B cell (primary cell): ENCODE results near the gene S100A7. TPM values are rescaled to one million over a fixed set of nuclear protein-coding genes. Genes with fewer than 3 reads are reported as not detected.

ENCODE experiments used
- ATAC-seq: fragments of 200-7000 bp; cut with Tn5 transposase; one replicate; pipeline ENCODE4 v1.10.0; 2021; ENCODE audit warnings: low read depth, mild to moderate bottlenecking, moderate number of reproducible peaks, moderate library complexity
- CTCF ChIA-PET: fragments of 350-600 bp; sonication (Branson Sonifier 250); formaldehyde crosslinking; loops from one replicate; lab custom pipeline; 2021; ENCODE audit warnings: antibody characterized with exemption, inconsistent platforms; lab: Charles Lee
- POLR2A ChIA-PET: fragments of 350-600 bp; sonication (Branson Sonifier 250); formaldehyde crosslinking; loops from one replicate; lab custom pipeline; 2021; ENCODE audit warnings: antibody characterized with exemption; lab: Charles Lee
- DNase-seq: peaks from one replicate; pipeline ENCODE4 v3.0.0; 2013
- H2AFZ ChIP-seq: 2 replicates; pipeline ENCODE4 v1.6.1; 2012; ENCODE audit warnings: mild to moderate bottlenecking, low read depth, low read length; ENCODE audit not compliant: insufficient read depth, poor library complexity, severe bottlenecking
- H3K27ac ChIP-seq, 2 donors: 1 replicate in 1 of 2; 2 replicates in 1 of 2; pipeline ENCODE4 v1.5.1; 2012 to 2013; ENCODE audit warnings: low read length in 2 of 2, mild to moderate bottlenecking in 2 of 2, moderate library complexity in 1 of 2
- H3K27me3 ChIP-seq, 4 experiments: fragments of 200-600 bp in 1 of 4; sonication (generic) in 1 of 4; replicated peaks in 1 of 4; 1 replicate in 2 of 4; 2 replicates in 2 of 4; pipeline versions ENCODE4 v1.6.1 to v1.7.0; 2013 to 2016; ENCODE audit warnings: low read length in 3 of 4, mild to moderate bottlenecking in 2 of 4, mixed read lengths in 1 of 4, moderate library complexity in 1 of 4; ENCODE audit not compliant: insufficient read depth in 4 of 4, control insufficient read depth in 3 of 4; ENCODE audit errors: control extremely low read depth in 1 of 4
- H3K36me3 ChIP-seq, 2 experiments: replicated peaks in 1 of 2; 1 replicate in 1 of 2; 2 replicates in 1 of 2; pipeline versions ENCODE4 v1.6.1 to v1.7.1; 2013; ENCODE audit warnings: low read length in 1 of 2; ENCODE audit not compliant: insufficient read depth in 2 of 2, control insufficient read depth in 1 of 2; ENCODE audit errors: control extremely low read depth in 1 of 2, extremely low read depth in 1 of 2
- H3K4me1 ChIP-seq, 2 donors: fragments of 200-600 bp in 1 of 2; sonication (generic) in 1 of 2; 1 replicate in 1 of 2; 2 replicates in 1 of 2; pipeline versions ENCODE4 v1.5.1 to v1.6.1; 2013 to 2017; ENCODE audit warnings: low read length in 2 of 2; ENCODE audit not compliant: control insufficient read depth in 2 of 2, insufficient read depth in 2 of 2
- H3K4me2 ChIP-seq: replicated peaks from 2 replicates; pipeline ENCODE3; 2012; ENCODE audit warnings: mild to moderate bottlenecking, low read depth, low read length; ENCODE audit not compliant: poor library complexity, severe bottlenecking
- H3K4me3 ChIP-seq, 5 experiments: fragments of 200-600 bp in 1 of 5; sonication (generic) in 1 of 5; 1 replicate in 3 of 5; 2 replicates in 2 of 5; pipeline versions ENCODE4 v1.5.1 to v1.7.0; 2011 to 2016; ENCODE audit warnings: low read length in 4 of 5, mild to moderate bottlenecking in 4 of 5, low read depth in 2 of 5, control low read depth in 1 of 5, moderate library complexity in 1 of 5; ENCODE audit not compliant: insufficient read depth in 1 of 5; ENCODE audit errors: control extremely low read depth in 1 of 5, extremely low read depth in 1 of 5
- H3K79me2 ChIP-seq: fragments of 200-600 bp; sonication (generic); one replicate; pipeline ENCODE4 v1.6.0; 2016; ENCODE audit warnings: low read length; ENCODE audit not compliant: control insufficient read depth, insufficient read depth
- H3K9ac ChIP-seq: fragments of 200-600 bp; sonication (generic); 2 replicates; pipeline ENCODE4 v1.6.1; 2017; ENCODE audit warnings: mild to moderate bottlenecking, low read length, moderate library complexity
- H3K9me3 ChIP-seq, 3 donors: one replicate each; pipeline versions ENCODE4 v1.6.1 to v1.7.1; 2013; ENCODE audit warnings: low read length in 2 of 3; ENCODE audit not compliant: control insufficient read depth in 2 of 3, insufficient read depth in 1 of 3; ENCODE audit errors: control extremely low read depth in 1 of 3
- H4K20me1 ChIP-seq: 2 replicates; pipeline ENCODE4 v1.6.0; 2012; ENCODE audit warnings: mild to moderate bottlenecking, low read length; ENCODE audit not compliant: insufficient read depth, control insufficient read depth, poor library complexity, severe bottlenecking
- H3K27ac Mint-ChIP-seq: one replicate; pipeline ENCODE4 v1.8.0; 2021; ENCODE audit warnings: mixed read lengths
- H3K27me3 Mint-ChIP-seq: one replicate; pipeline ENCODE4 v1.8.0; 2021; ENCODE audit warnings: mixed read lengths
- H3K4me1 Mint-ChIP-seq: one replicate; pipeline ENCODE4 v1.8.0; 2021; ENCODE audit warnings: mixed read lengths
- H3K4me3 Mint-ChIP-seq: one replicate; pipeline ENCODE4 v1.8.0; 2021; ENCODE audit warnings: mixed read lengths
- H3K9me3 Mint-ChIP-seq: one replicate; pipeline ENCODE4 v1.8.0; 2022; ENCODE audit warnings: mixed read lengths; ENCODE audit not compliant: insufficient read depth
- EZH2 ChIP-seq: IDR thresholded peaks from 2 replicates; pipeline ENCODE4 v1.6.1; 2012; ENCODE audit warnings: borderline replicate concordance, low read depth, mild to moderate bottlenecking, moderate library complexity, low read length; ENCODE audit not compliant: insufficient read depth, poor library complexity, severe bottlenecking
- WGBS: methylation state at CpG from one replicate; pipeline ENCODE4 v1.1.5; 2013; ENCODE audit warnings: missing lambda C conversion rate; ENCODE audit not compliant: insufficient coverage; 5-methylcytosine and 5-hydroxymethylcytosine counted together
- intact Hi-C: fragments of 100-400 bp; cut with micrococcal nuclease; formaldehyde crosslinking; loops from one replicate; pipeline ENCODE4 v1.10.0; 2022
- polyA plus RNA-seq: library from polyadenylated mRNA; depleted of rRNA; stranded (reverse); fragments of >200 nt; gene quantifications from 2 replicates; pipeline ENCODE4 v1.2.3, GENCODE V29; 2012
- total RNA-seq, 2 donors: library from RNA; stranded (reverse); fragments of 120-200 nt in 1 of 2; gene quantifications; 1 replicate in 1 of 2; 2 replicates in 1 of 2; pipeline versions ENCODE4 v1.2.3 to v1.2.4, GENCODE V29; 2013 to 2022
- TF ChIP-seq, protein P1 (sequence below): fragments of 200-600 bp; IDR thresholded peaks from one replicate; pipeline ENCODE4 v1.8.0; 2022; ENCODE audit warnings: antibody characterized with exemption, mild to moderate bottlenecking

Gene S100A7
- total and polyA plus RNA-seq, 2 donors (not counting 1 experiment from before 2014, with no cell fraction given) = not detected

DNA sequence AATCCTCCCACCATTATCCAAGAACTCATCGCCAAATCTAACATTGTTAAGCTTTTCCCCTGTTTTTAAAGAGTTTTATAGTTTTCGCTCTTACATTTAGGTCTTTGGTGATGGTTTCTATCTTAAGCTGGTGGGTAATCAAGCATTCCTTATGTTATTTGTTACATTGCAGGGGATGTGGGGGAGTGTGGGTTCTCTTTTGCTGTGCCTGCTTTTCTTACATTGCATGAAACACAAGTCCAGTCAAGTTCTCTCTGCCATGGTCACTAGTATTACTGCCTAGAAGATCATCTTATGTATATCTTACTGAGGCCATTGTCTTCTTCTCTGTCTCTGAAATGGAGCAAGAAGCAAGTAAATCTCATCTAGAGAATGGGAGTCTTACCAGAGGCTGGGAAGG, 27.3 kb upstream of the S100A7 start:
- ATAC-seq (no peak), DNase-seq (no peak)
- ChIA-PET CTCF (interaction anchor here (0.7 to 1.2 kb wide), 3 partner anchors 10 to 283 kb away, joined by 3 read pairs; no protein-coding TSS in a partner anchor), POLR2A (no interaction called here)
- intact Hi-C loops = no loop called here
- no peak overlapping the region for H2AFZ ChIP-seq
- WGBS = no CpG with 5 or more reads among the region's 2 CpGs
- H3K27me3 ChIP-seq = peaks cover 0 to 19% (median under 1%) of the 10 kb centered on the region in 4 experiments
- no peak overlapping the region for H3K9ac ChIP-seq
- no peaks in the 10 kb centered on the region for H3K36me3 ChIP-seq
- H3K79me2 ChIP-seq = no peaks in the 10 kb centered on the region
- TF ChIP-seq EZH2 = no peak
- TF ChIP-seq, protein P1, sequence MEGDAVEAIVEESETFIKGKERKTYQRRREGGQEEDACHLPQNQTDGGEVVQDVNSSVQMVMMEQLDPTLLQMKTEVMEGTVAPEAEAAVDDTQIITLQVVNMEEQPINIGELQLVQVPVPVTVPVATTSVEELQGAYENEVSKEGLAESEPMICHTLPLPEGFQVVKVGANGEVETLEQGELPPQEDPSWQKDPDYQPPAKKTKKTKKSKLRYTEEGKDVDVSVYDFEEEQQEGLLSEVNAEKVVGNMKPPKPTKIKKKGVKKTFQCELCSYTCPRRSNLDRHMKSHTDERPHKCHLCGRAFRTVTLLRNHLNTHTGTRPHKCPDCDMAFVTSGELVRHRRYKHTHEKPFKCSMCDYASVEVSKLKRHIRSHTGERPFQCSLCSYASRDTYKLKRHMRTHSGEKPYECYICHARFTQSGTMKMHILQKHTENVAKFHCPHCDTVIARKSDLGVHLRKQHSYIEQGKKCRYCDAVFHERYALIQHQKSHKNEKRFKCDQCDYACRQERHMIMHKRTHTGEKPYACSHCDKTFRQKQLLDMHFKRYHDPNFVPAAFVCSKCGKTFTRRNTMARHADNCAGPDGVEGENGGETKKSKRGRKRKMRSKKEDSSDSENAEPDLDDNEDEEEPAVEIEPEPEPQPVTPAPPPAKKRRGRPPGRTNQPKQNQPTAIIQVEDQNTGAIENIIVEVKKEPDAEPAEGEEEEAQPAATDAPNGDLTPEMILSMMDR = no peak
- H4K20me1 ChIP-seq = no peaks in the 10 kb centered on the region
- Mint-ChIP-seq H3K9me3 (no peaks in the 10 kb centered on the region), H3K4me3 (no peak overlapping the region), H3K27ac (no peak overlapping the region), H3K4me1 (no peaks in the 10 kb centered on the region), H3K27me3 (peaks cover 61% of the 10 kb centered on the region)
- no peak overlapping the region for H3K4me2 ChIP-seq
- no peak overlapping the region for H3K27ac ChIP-seq
- no peak overlapping the region for H3K4me3 ChIP-seq
- H3K9me3 ChIP-seq = no peaks in the 10 kb centered on the region
- no peaks in the 10 kb centered on the region for H3K4me1 ChIP-seq

DNA sequence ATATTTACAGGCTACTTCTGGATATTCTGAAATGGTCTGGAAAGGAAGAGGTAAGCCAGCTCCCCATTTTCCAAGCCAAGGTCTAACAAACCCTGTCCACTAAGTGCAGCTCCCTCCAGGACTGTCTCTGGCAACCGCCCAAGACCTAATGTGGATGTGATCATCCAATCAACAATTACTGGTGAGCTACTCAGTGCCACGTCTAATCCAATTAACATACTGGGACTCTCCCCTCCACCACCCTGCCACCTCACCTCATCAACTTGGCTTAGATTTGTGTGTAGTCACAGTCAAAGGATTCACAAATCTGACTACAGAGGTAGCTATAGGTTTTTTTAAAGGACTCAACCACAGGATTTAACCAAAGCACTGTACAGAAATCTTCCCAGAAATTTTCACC, 25.4 kb upstream of the S100A7 start:
- Histone ChIP-seq H2AFZ (no peak overlapping the region), H3K4me2 (no peak overlapping the region), H3K4me1 (no peaks in the 10 kb centered on the region), H3K4me3 (no peak overlapping the region), H3K9me3 (no peaks in the 10 kb centered on the region), H3K36me3 (no peaks in the 10 kb centered on the region), H3K9ac (no peak overlapping the region), H3K27me3 (peaks cover 0 to 12% (median 1%) of the 10 kb centered on the region in 4 experiments), H4K20me1 (no peaks in the 10 kb centered on the region), H3K79me2 (no peaks in the 10 kb centered on the region), H3K27ac (no peak overlapping the region)
- intact Hi-C loops = no loop called here
- ChIA-PET CTCF (interaction anchor here (3.8 kb wide), 1 partner anchor 9 kb away, joined by 24 read pairs; no protein-coding TSS in a partner anchor), POLR2A (no interaction called here)
- no peak for ATAC-seq
- no peak for TF ChIP-seq EZH2
- TF ChIP-seq, protein P1 = no peak
- Mint-ChIP-seq H3K4me1 (no peaks in the 10 kb centered on the region), H3K9me3 (no peaks in the 10 kb centered on the region), H3K4me3 (no peak overlapping the region), H3K27ac (no peak overlapping the region), H3K27me3 (peaks cover 69% of the 10 kb centered on the region)
- 100% methylated on average over 1 of the region's 2 CpGs for WGBS
- no peak for DNase-seq
